Naive thymus-derived CD8-positive, alpha-beta T cell (primary cell): Measurements from ENCODE around the gene REEP2. TPM values are rescaled to one million over a fixed set of nuclear protein-coding genes. Genes with fewer than 3 reads are reported as not detected.

Experiments used
- ATAC-seq, 2 donors: fragments of 150-1000 bp; cut with Tn5 transposase in 1 of 2; sonication (Bioruptor Pico), chemical (Tn5 transposase) in 1 of 2; 1 replicate in 1 of 2; 2 replicates in 1 of 2; pipeline ENCODE4 v1.10.0; 2021; ENCODE audit warnings: mild to moderate bottlenecking in 2 of 2, moderate library complexity in 2 of 2
- POLR2A ChIA-PET: fragments of 350-600 bp; sonication (Branson Sonifier 250); formaldehyde crosslinking; loops from one replicate; lab custom pipeline; 2021; ENCODE audit warnings: antibody characterized with exemption; lab: Charles Lee
- DNase-seq, 10 donors: peaks; one replicate each; pipeline versions ENCODE4 v3.0.0 to v3.0.0-alpha.2; 2020 to 2022
- H3K27ac Mint-ChIP-seq, 10 donors: one replicate each; pipeline ENCODE4 v1.8.0; 2020 to 2022; ENCODE audit warnings: mild to moderate bottlenecking in 10 of 10, mixed read lengths in 10 of 10, moderate library complexity in 4 of 10, inconsistent platforms in 1 of 10
- H3K27me3 Mint-ChIP-seq, 5 donors: one replicate each; pipeline ENCODE4 v1.8.0; 2021 to 2022; ENCODE audit warnings: mixed read lengths in 5 of 5
- H3K36me3 Mint-ChIP-seq, 3 donors: one replicate each; pipeline ENCODE4 v1.8.0; 2020 to 2022; ENCODE audit warnings: mixed read lengths in 3 of 3, mild to moderate bottlenecking in 2 of 3, inconsistent platforms in 1 of 3
- H3K4me1 Mint-ChIP-seq, 4 donors: one replicate each; pipeline ENCODE4 v1.8.0; 2021 to 2022; ENCODE audit warnings: mixed read lengths in 4 of 4
- H3K4me3 Mint-ChIP-seq, 10 donors: one replicate each; pipeline ENCODE4 v1.8.0; 2020 to 2022; ENCODE audit warnings: mild to moderate bottlenecking in 10 of 10, mixed read lengths in 10 of 10, moderate library complexity in 6 of 10, inconsistent platforms in 1 of 10
- H3K9me3 Mint-ChIP-seq, 9 donors: one replicate each; pipeline ENCODE4 v1.8.0; 2020 to 2022; ENCODE audit warnings: mixed read lengths in 9 of 9, mild to moderate bottlenecking in 3 of 9, inconsistent platforms in 1 of 9, moderate library complexity in 1 of 9
- polyA plus RNA-seq, 3 donors: library from polyadenylated mRNA; unstranded; fragments of 300-500 nt; fragmentation: Illumina TruSeq; gene quantifications; one replicate each; pipeline ENCODE4 v1.2.3, GENCODE V29; 2021
- total RNA-seq, 8 experiments: library from RNA in 2 of 8; stranded (reverse) in 2 of 8; gene quantifications; one replicate each; pipeline ENCODE4 v1.2.3 and lab custom pipeline; 2021 to 2026

The REEP2 gene
- total and polyA plus RNA-seq, 5 experiments from 2014 or later: 0.28 to 0.75 (median 0.41) TPM; not detected in 1

GRCh38 chr5:138439477-138440158 is 761 bp downstream of the REEP2 start:
- POLR2A ChIA-PET: no interaction called here
- peak overlapping the region in 2 of 10 donors; percentile 10 to 75 for H3K27ac Mint-ChIP-seq
- H3K9me3 Mint-ChIP-seq: no peaks in the 10 kb centered on the region
- peak overlapping the region; percentile 72 to 88 (median 79) for H3K4me3 Mint-ChIP-seq
- no peak for ATAC-seq
- DNase-seq: no peak
- H3K36me3 Mint-ChIP-seq: peaks cover 0 to 20% (median 11%) of the 10 kb centered on the region in 3 donors
- peaks cover 10 to 22% (median 17%) of the 10 kb centered on the region in 4 donors for H3K4me1 Mint-ChIP-seq
- H3K27me3 Mint-ChIP-seq: no peaks in the 10 kb centered on the region

DNA sequence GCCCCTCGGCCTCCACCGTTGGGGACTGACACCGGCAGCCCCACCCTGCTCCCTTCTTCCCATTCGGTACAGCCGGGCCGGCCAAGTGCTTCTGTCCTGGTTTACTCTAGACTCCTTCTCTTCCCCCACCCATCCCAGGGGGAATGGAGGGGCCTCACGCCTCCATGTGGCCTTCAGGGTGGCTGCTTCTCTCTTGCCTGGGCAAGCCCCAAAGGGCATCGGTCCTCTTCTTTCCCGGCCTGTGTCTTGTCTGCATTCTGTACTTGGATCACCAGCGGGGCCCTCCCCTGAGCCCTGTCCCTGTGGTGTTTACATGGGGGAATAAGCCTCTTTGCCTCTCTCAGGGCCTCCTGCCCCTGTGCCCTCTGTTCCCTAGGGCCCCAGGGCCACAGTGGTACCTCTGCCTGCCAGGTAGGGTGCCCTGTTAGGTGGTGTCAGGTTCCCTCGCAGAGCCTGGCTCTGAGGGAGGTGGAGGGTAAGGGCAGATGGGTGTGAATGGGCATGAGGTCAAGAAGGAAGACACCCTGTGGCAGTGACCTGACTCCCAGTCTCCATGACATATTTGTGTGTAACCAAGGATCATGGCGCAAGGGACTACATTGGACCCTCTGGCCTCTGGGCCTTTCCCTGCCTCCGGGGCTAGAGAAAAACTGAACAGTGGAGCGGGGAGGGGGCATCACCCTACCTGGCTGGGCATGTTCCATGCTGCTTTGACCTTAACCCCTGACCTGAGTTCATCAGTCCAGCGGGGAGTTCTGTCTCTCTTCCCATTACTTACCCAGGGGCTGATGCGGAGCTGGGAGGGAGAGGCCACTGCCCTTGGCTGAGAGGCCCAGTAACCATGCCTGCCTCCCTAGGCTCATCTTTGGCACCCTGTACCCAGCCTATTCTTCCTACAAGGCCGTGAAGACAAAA is 1.6 kb downstream of the REEP2 start:
- DNase-seq: no peak
- Mint-ChIP-seq H3K27me3 (no peaks in the 10 kb centered on the region), H3K4me3 (peak overlapping the region; percentile 43 to 87 (median 75)), H3K36me3 (peaks cover 0 to 12% (median 6%) of the 10 kb centered on the region in 3 donors), H3K4me1 (peaks cover 10 to 22% (median 17%) of the 10 kb centered on the region in 4 donors), H3K27ac (peak overlapping the region in 3 of 10 donors; percentile 4 to 83 (median 47)), H3K9me3 (no peaks in the 10 kb centered on the region)
- POLR2A ChIA-PET: no interaction called here
- no peak for ATAC-seq

DNA sequence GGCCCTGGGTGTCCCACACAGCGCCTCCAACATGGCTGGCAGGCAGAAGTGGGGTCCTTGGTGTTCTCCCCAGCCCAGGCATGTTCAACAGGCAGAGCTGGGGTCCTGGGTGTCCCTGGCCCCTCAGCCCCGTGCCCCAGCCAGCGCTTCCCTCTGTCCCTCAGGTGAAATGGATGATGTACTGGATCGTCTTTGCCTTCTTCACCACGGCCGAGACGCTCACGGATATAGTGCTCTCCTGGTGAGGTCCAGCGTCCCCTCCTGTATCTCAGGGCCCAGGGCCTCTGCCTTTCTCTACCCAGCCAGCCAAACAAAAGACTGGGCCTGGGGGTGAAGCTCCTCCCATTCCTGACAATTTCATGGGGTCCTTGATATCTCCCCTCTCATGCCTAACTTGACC is 2.4 kb downstream of the REEP2 start:
- no peak for ATAC-seq
- POLR2A ChIA-PET: no interaction called here
- Mint-ChIP-seq H3K27ac (peak overlapping the region in 1 of 10 donors; percentile 4), H3K27me3 (no peaks in the 10 kb centered on the region), H3K36me3 (peaks cover 0 to 4% (median 0%) of the 10 kb centered on the region in 3 donors), H3K9me3 (no peaks in the 10 kb centered on the region), H3K4me1 (peaks cover 10 to 22% (median 17%) of the 10 kb centered on the region in 4 donors), H3K4me3 (peak overlapping the region in 1 of 10 donors; percentile 19)
- DNase-seq: no peak

- Mint-ChIP-seq H3K9me3 (no peaks in the 10 kb centered on the region), H3K27ac (no peak overlapping the region), H3K36me3 (no peaks in the 10 kb centered on the region), H3K4me1 (peaks cover 4 to 10% (median 6%) of the 10 kb centered on the region in 4 donors), H3K4me3 (no peak overlapping the region), H3K27me3 (no peaks in the 10 kb centered on the region)
- POLR2A ChIA-PET: no interaction called here
- peak in 1 of 10 donors; percentile 32 for DNase-seq
- ATAC-seq: no peak
Measured at GRCh38 chr5:138444078-138444773, 5.4 kb downstream of the REEP2 start.

- Mint-ChIP-seq H3K4me1 (peaks cover 2 to 10% (median 6%) of the 10 kb centered on the region in 4 donors), H3K9me3 (no peaks in the 10 kb centered on the region), H3K27me3 (no peaks in the 10 kb centered on the region), H3K4me3 (no peak overlapping the region), H3K27ac (no peak overlapping the region), H3K36me3 (no peaks in the 10 kb centered on the region)
- POLR2A ChIA-PET: no interaction called here
- peak in 1 of 10 donors; percentile 62 for DNase-seq
- no peak for ATAC-seq
Measured at GRCh38 chr5:138444774-138445546, 6.1 kb downstream of the REEP2 start.

GRCh38 chr5:138445547-138446271 is 6.9 kb downstream of the REEP2 start:
- no peaks in the 10 kb centered on the region for H3K9me3 Mint-ChIP-seq
- POLR2A ChIA-PET: no interaction called here

DNA sequence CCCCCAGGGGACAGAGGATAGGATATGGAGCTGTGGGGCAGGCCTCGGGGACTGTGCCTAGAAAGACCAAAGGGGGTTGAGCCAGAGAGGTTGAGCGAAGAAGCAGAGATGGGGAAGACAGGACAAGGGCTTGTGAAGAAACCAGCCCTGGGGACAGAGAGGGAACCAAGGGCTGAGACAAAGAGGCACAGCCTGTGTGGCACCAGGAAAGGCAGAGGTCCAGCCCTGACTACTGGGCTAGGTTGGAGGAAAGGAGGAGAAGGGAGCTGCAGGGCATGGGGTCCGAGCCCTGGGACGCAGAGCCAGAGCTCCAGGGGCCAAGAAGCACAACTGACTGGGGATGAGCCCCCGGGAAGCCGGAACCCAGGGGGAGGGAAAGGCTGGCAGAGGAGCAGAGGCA is 9.2 kb downstream of the REEP2 start:
- Mint-ChIP-seq H3K4me1 (peaks cover 3 to 7% (median 6%) of the 10 kb centered on the region in 4 donors), H3K9me3 (no peaks in the 10 kb centered on the region), H3K4me3 (no peak overlapping the region), H3K27me3 (no peaks in the 10 kb centered on the region), H3K36me3 (no peaks in the 10 kb centered on the region), H3K27ac (peak overlapping the region in 1 of 10 donors; percentile 47)
- POLR2A ChIA-PET: interaction anchor here (3.1 kb wide), 1 partner anchor 17 kb away, joined by 21 read pairs; the partner anchor contains the start of gene EGR1
- ATAC-seq: no peak
- no peak for DNase-seq

More at GRCh38 chr5:138445547-138446271, 6.9 kb downstream of the REEP2 start:
- H3K27ac Mint-ChIP-seq: no peak overlapping the region
- H3K36me3 Mint-ChIP-seq: no peaks in the 10 kb centered on the region
- peaks cover 2 to 7% (median 6%) of the 10 kb centered on the region in 4 donors for H3K4me1 Mint-ChIP-seq
- H3K27me3 Mint-ChIP-seq: no peaks in the 10 kb centered on the region
- no peak for ATAC-seq
- peak in 1 of 10 donors; percentile 36 for DNase-seq
- no peak overlapping the region for H3K4me3 Mint-ChIP-seq

GRCh38 chr5:138448481-138449398 is 9.9 kb downstream of the REEP2 start:
- H3K4me3 Mint-ChIP-seq: no peak overlapping the region
- ATAC-seq: no peak
- no peak for DNase-seq
- POLR2A ChIA-PET: interaction anchor here (0.5 to 3.1 kb wide), 4 partner anchors 16 to 707 kb away, joined by 3 to 21 read pairs (median 3); partner anchors contain the start of gene EGR1
- H3K4me1 Mint-ChIP-seq: peaks cover 3 to 7% (median 6%) of the 10 kb centered on the region in 4 donors
- no peaks in the 10 kb centered on the region for H3K36me3 Mint-ChIP-seq
- H3K27ac Mint-ChIP-seq: peak overlapping the region in 1 of 10 donors; percentile 47
- H3K27me3 Mint-ChIP-seq: no peaks in the 10 kb centered on the region
- H3K9me3 Mint-ChIP-seq: no peaks in the 10 kb centered on the region

DNA sequence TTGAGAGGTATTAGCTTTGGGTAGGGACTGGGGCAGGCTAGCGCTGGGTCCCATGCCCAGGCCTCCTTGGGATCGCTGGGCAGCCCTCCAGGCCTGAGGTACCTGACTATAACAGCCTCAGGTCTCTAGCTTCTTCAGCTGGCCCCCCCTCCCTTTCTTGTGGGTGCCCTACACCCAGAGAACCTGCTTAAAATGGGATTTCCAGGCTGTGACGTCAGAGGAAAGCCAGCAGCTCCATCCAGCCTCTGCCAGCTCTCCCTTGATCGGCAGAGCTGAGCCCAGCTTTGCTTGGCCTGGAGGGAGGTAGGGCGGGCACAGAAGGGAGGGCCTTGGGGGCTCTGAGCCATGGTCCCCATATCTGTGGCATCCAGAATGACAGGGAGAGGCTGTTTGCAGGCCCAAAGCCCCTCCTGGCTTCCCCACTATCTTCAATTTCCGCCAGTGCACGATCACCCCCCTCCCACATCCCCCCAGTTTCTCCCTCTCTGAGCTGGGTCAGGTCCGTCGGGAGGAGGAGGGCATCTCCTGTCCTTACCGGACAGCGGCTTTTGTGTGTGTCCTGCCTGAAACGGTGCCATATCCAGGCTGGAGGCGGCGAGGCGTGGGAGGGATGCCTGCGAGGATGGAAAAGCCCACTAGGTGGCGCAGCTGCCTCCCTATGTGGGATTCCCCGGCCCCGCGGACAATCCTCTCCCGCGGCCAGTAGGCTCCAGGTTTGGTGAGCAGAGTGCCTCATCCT is 10.8 kb downstream of the REEP2 start:
- DNase-seq (peak; percentile 48 to 82 (median 68)), ATAC-seq (peak; percentile 88 to 97)
- Mint-ChIP-seq H3K4me3 (peak overlapping the region in 4 of 10 donors; percentile 34 to 39 (median 36)), H3K4me1 (peaks cover 3 to 7% (median 6%) of the 10 kb centered on the region in 4 donors), H3K27ac (peak overlapping the region in 2 of 10 donors; percentile 72 to 74), H3K27me3 (no peaks in the 10 kb centered on the region), H3K9me3 (no peaks in the 10 kb centered on the region), H3K36me3 (no peaks in the 10 kb centered on the region)
- POLR2A ChIA-PET: interaction anchor here (0.5 to 3.1 kb wide), 8 partner anchors 15 to 896 kb away, joined by 3 to 21 read pairs (median 4); partner anchors contain the start of gene EGR1

GRCh38 chr5:138450971-138451370 is 12.1 kb downstream of the REEP2 start:
- H3K27me3 Mint-ChIP-seq: no peaks in the 10 kb centered on the region
- POLR2A ChIA-PET: interaction anchor here (0.7 kb wide), 1 partner anchor 61 kb away, joined by 3 read pairs; no protein-coding TSS in a partner anchor

More at GRCh38 chr5:138450971-138451370, 12.1 kb downstream of the REEP2 start:
- ATAC-seq (no peak), DNase-seq (no peak)
- no peaks in the 10 kb centered on the region for H3K36me3 Mint-ChIP-seq
- H3K4me1 Mint-ChIP-seq: peaks cover 3 to 7% (median 6%) of the 10 kb centered on the region in 4 donors
- peak overlapping the region in 1 of 10 donors; percentile 11 for H3K27ac Mint-ChIP-seq
- no peak overlapping the region for H3K4me3 Mint-ChIP-seq
- no peaks in the 10 kb centered on the region for H3K9me3 Mint-ChIP-seq
